MM.1S (cell line): ENCODE data around the gene CFAP69.

Experiments
- DNase-seq: peaks from one replicate; pipeline ENCODE4 v3.0.0-alpha.2; 2015
- H2AFZ ChIP-seq: fragments of 300-600 bp; sonication (generic); 2 replicates; pipeline ENCODE4 v1.6.0; 2016; ENCODE audit warnings: antibody characterized with exemption, low read length
- H3F3A ChIP-seq: fragments of 300-600 bp; sonication (generic); 2 replicates; pipeline ENCODE4 v1.6.1; 2016; ENCODE audit warnings: mild to moderate bottlenecking, antibody characterized with exemption, low read length, moderate library complexity, mixed read lengths; ENCODE audit not compliant: insufficient read depth
- H3K27ac ChIP-seq: fragments of 300-600 bp; sonication (generic); 2 replicates; pipeline ENCODE4 v1.5.1; 2016; ENCODE audit warnings: mild to moderate bottlenecking, low read length
- H3K27me3 ChIP-seq: fragments of 300-600 bp; sonication (generic); replicated peaks from 2 replicates; pipeline ENCODE4 v1.6.0; 2016; ENCODE audit warnings: low read length; ENCODE audit not compliant: insufficient read depth
- H3K36me3 ChIP-seq: fragments of 300-600 bp; sonication (generic); replicated peaks from 2 replicates; pipeline ENCODE4 v1.6.1; 2016; ENCODE audit warnings: mild to moderate bottlenecking, low read length, mixed read lengths; ENCODE audit not compliant: insufficient read depth
- H3K4me1 ChIP-seq: fragments of 300-600 bp; sonication (generic); 2 replicates; pipeline ENCODE4 v1.6.1; 2016; ENCODE audit warnings: low read length, mixed read lengths
- H3K4me2 ChIP-seq: fragments of 300-600 bp; sonication (generic); 2 replicates; pipeline ENCODE4 v1.6.0; 2016; ENCODE audit warnings: low read depth, low read length
- H3K4me3 ChIP-seq: fragments of 300-600 bp; sonication (generic); 2 replicates; pipeline ENCODE4 v1.5.1; 2016; ENCODE audit warnings: low read length, mixed read lengths
- H3K79me2 ChIP-seq: fragments of 300-600 bp; sonication (generic); 2 replicates; pipeline ENCODE4 v1.6.1; 2016; ENCODE audit warnings: mixed run types, low read length, mixed read lengths
- H3K9ac ChIP-seq: fragments of 300-600 bp; sonication (generic); 2 replicates; pipeline ENCODE4 v1.6.1; 2016; ENCODE audit warnings: low read length, mixed read lengths
- H3K9me2 ChIP-seq: fragments of 300-600 bp; sonication (generic); replicated peaks from 2 replicates; pipeline ENCODE4 v1.6.1; 2016; ENCODE audit warnings: mild to moderate bottlenecking, low read length, mixed read lengths; ENCODE audit not compliant: insufficient read depth
- H3K9me3 ChIP-seq: fragments of 300-600 bp; sonication (generic); replicated peaks from 2 replicates; pipeline ENCODE4 v1.6.1; 2016; ENCODE audit warnings: mild to moderate bottlenecking, low read length, mixed read lengths; ENCODE audit not compliant: insufficient read depth
- H4K20me1 ChIP-seq: fragments of 300-600 bp; sonication (generic); 2 replicates; pipeline ENCODE4 v1.6.1; 2016; ENCODE audit warnings: mild to moderate bottlenecking, low read length, moderate library complexity, mixed read lengths; ENCODE audit not compliant: insufficient read depth
- CTCF ChIP-seq: fragments of 300-600 bp; sonication (generic); IDR thresholded peaks from 2 replicates; pipeline ENCODE4 v1.5.1; 2016; ENCODE audit warnings: antibody characterized with exemption, low read length, mixed read lengths
- EZH2 ChIP-seq: fragments of 300-600 bp; sonication (generic); optimal IDR thresholded peaks from 2 replicates; pipeline ENCODE3; 2017; ENCODE audit warnings: low read depth, mild to moderate bottlenecking, antibody characterized with exemption, low read length, mixed read lengths
- EZH2phosphoT487 ChIP-seq: fragments of 300-600 bp; sonication (generic); IDR thresholded peaks from 2 replicates; pipeline ENCODE4 v1.6.1; 2018; ENCODE audit warnings: antibody characterized with exemption, low read length

Gene CFAP69

GRCh38 chr7:90271753-90272152, 26.8 kb downstream of the CFAP69 start:
- Histone ChIP-seq H3K4me1 (no peaks in the 10 kb centered on the region), H3K9ac (no peak overlapping the region)
- DNase-seq, result no peak

GRCh38 chr7:90272242-90272641, 27.3 kb downstream of the CFAP69 start:
- no peak for TF ChIP-seq EZH2phosphoT487
- no peak for TF ChIP-seq EZH2
- no peak for TF ChIP-seq CTCF
- Histone ChIP-seq H3K36me3 (no peaks in the 10 kb centered on the region), H3K79me2 (no peaks in the 10 kb centered on the region), H3K9me3 (no peaks in the 10 kb centered on the region), H3K4me1 (no peaks in the 10 kb centered on the region), H4K20me1 (no peaks in the 10 kb centered on the region), H3K9ac (no peak overlapping the region), H3K9me2 (no peaks in the 10 kb centered on the region), H3K27me3 (no peaks in the 10 kb centered on the region), H3K27ac (no peak overlapping the region), H3K4me2 (no peak overlapping the region), H3K4me3 (no peak overlapping the region), H2AFZ (no peak overlapping the region), H3F3A (no peaks in the 10 kb centered on the region)
- no peak for DNase-seq

More at GRCh38 chr7:90271753-90272152, 26.8 kb downstream of the CFAP69 start:
- no peaks in the 10 kb centered on the region for H3K27me3 ChIP-seq
- H3K9me3 ChIP-seq, result no peaks in the 10 kb centered on the region
- H3K36me3 ChIP-seq, result no peaks in the 10 kb centered on the region
- no peak overlapping the region for H3K27ac ChIP-seq
- no peaks in the 10 kb centered on the region for H3F3A ChIP-seq
- no peaks in the 10 kb centered on the region for H4K20me1 ChIP-seq
- TF ChIP-seq CTCF (no peak), EZH2 (no peak), EZH2phosphoT487 (no peak)
- no peaks in the 10 kb centered on the region for H3K9me2 ChIP-seq
- H3K4me2 ChIP-seq, result no peak overlapping the region
- H3K4me3 ChIP-seq, result no peak overlapping the region
- H2AFZ ChIP-seq, result no peak overlapping the region
- H3K79me2 ChIP-seq, result no peaks in the 10 kb centered on the region

GRCh38 chr7:90274161-90274560, 29.2 kb downstream of the CFAP69 start:
- Histone ChIP-seq H3K4me1 (no peaks in the 10 kb centered on the region), H3K4me3 (no peak overlapping the region), H3K9me2 (no peaks in the 10 kb centered on the region), H4K20me1 (no peaks in the 10 kb centered on the region), H3K36me3 (no peaks in the 10 kb centered on the region), H3K4me2 (no peak overlapping the region), H2AFZ (no peak overlapping the region), H3K9ac (no peak overlapping the region), H3K27me3 (no peaks in the 10 kb centered on the region), H3K9me3 (no peaks in the 10 kb centered on the region), H3F3A (no peaks in the 10 kb centered on the region), H3K27ac (no peak overlapping the region), H3K79me2 (no peaks in the 10 kb centered on the region)
- no peak for DNase-seq
- no peak for TF ChIP-seq CTCF
- no peak for TF ChIP-seq EZH2phosphoT487
- no peak for TF ChIP-seq EZH2
